H1 (cell line): ENCODE measurements around the gene ABCA13. TPM values are rescaled to one million over a fixed set of nuclear protein-coding genes. Genes with fewer than 3 reads are reported as not detected.

Experiments used
- JUND ChIP-seq: IDR thresholded peaks from 2 replicates; pipeline ENCODE4 v1.6.1; 2011; ENCODE audit warnings: mild to moderate bottlenecking, improper control_type of control experiment, low read length
- KDM1A ChIP-seq: fragments of 200-600, 300-600 bp; sonication (generic); IDR thresholded peaks from 2 replicates; pipeline ENCODE4 v1.7.1; 2016; ENCODE audit warnings: mild to moderate bottlenecking, low read length, borderline replicate concordance
- RFX5 ChIP-seq: IDR thresholded peaks from 2 replicates; pipeline ENCODE4 v1.6.1; 2011; ENCODE audit warnings: low read depth, low read length, improper control_type of control experiment, borderline replicate concordance
- RNF2 ChIP-seq: fragments of 200-900, 300-1000 bp; sonication (generic); IDR thresholded peaks from 2 replicates; pipeline ENCODE4 v1.7.1; 2016; ENCODE audit warnings: borderline replicate concordance, low read depth, mild to moderate bottlenecking, antibody characterized with exemption, low read length; ENCODE audit not compliant: poor library complexity, severe bottlenecking; ENCODE audit errors: missing control alignments
- SIRT6 ChIP-seq: IDR thresholded peaks from one replicate; pipeline ENCODE4 v1.7.1; 2012; ENCODE audit warnings: low read length, inconsistent platforms
- ZNF274 ChIP-seq: IDR thresholded peaks from 2 replicates; pipeline ENCODE4 v1.7.0; 2012; ENCODE audit warnings: low read length, borderline replicate concordance; ENCODE audit errors: extremely low read depth
- polyA plus RNA-seq, 7 experiments: library from polyadenylated mRNA; depleted of rRNA in 3 of 7; stranded (reverse) in 5 of 7; unstranded in 2 of 7; fragments of >200 nt in 5 of 7; fragments of 200-250 nt in 2 of 7; gene quantifications; 1 replicate in 5 of 7; 2 replicates in 1 of 7; 4 replicates in 1 of 7; pipeline versions ENCODE4 v1.2.1 to v1.2.3, GENCODE V29; 2011 to 2013; ENCODE audit warnings: missing spikeins in 2 of 7, mixed read lengths in 2 of 7
- total RNA-seq: library from RNA; stranded (reverse); fragmentation: NEBNext Ultra II Directional; extraction: Animal tissue kit (Norgen Biotek cat#: 25700); gene quantifications from 2 replicates; pipeline ENCODE4 v1.2.1, GENCODE V29; 2021

Gene ABCA13
- total and polyA plus RNA-seq, 2 of the 8 experiments (the other 6 are each of a cell fraction or from before 2014, with no cell fraction given): 0.07 to 0.09 TPM

DNA sequence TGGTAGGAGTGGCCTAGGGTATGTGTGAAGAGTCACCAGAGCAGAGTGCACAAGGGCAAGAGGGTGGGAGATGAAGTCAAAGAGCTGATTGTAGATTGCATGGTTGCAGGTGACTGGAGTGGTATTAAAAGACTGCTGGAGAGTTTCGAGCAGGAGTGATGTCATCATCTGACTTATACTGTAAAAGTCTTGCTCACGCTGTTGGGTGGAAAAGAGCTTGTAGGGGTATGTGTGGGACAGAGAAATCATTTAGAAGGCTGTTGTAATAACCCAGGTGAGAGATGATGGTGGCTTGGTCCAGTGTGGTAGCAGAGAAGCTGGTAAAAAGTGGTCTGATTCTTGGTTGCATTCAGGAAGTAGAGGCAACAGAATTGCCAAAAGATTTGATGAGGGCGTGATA, 184.1 kb downstream of the ABCA13 start (continued):
- no peak for TF ChIP-seq KDM1A
- no peak for TF ChIP-seq JUND
- no peak for TF ChIP-seq SIRT6
- no peak for TF ChIP-seq ZNF274
- TF ChIP-seq RNF2: no peak
- no peak for TF ChIP-seq RFX5
